ENCODE data around the gene KCNT2.
"Not testable (repeated sequence)": the region's sequence is repeated elsewhere in the genome, so short reads cannot be mapped to it uniquely, and the experiment has no call there.

The KCNT2 gene

GRCh38 chr1:196590012-196590708 is 18.1 kb downstream of the KCNT2 start:
- no peak for DNase-seq

GRCh38 chr1:196584696-196585095 is 23.5 kb downstream of the KCNT2 start:
- no peak for DNase-seq

GRCh38 chr1:196577386-196577785 is 30.9 kb downstream of the KCNT2 start:
- no peak for DNase-seq

GRCh38 chr1:196573226-196573625 is 35.0 kb downstream of the KCNT2 start:
- no peak for DNase-seq

GRCh38 chr1:196567238-196567637 is 41.0 kb downstream of the KCNT2 start:
- no peak for DNase-seq

- DNase-seq: no peak
Observed at GRCh38 chr1:196563768-196564167, 44.5 kb downstream of the KCNT2 start.

DNA sequence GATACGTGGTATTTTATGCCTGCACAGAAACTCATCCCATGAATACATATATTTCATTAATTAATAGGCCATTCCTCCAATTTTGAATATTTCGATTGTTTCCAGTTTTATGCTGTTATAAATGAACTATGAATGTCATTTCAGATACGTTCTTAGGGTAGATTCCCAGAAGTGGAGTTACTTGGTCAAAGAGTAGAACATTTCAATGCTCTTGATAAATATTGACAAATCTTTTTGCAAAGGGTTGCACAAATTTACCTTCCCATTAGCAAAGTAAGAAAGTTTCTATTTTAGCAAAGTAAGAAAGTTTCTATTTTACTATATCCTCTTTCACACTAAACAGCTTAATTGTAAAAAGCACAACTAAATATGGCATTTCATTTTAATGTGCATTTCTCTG is 48.9 kb downstream of the KCNT2 start:
- DNase-seq: no peak

DNA sequence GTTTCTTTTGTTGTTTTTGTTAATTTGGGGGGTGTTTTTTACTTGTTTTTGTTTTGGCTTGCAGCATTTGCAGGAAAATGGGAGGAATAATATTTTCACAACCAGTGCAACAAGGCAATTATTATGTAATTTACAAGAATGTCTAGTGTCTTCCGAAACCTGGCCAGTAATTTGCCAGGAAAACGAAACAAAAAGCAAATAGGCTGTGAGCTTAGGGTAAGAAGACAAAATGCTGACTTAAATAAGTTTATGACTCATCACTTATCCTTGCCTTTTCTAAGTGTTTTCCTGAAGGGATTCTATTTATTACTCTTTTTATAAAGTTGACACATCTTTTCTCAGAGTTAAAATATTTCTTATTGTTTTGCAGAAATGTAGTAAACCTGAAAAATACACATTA is 49.8 kb downstream of the KCNT2 start:
- DNase-seq: no peak

DNA sequence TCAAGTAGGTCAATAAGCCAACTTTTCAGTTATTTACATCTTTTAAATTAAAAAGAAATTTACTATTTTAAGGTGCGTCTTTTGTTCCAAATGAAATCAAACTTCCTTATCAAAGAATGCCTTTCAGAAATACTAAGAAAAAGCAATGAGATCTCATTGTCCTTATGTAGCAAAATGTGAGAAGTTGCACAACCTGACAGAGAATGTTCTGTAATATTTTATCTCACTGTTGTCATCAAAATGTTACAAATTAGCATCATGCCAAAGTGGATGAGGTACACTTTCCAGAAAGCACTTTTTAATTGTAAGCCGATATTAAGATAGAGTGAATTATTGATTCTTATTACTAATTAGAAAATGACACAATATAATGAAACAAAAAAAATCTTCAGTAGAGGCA is 50.4 kb downstream of the KCNT2 start:
- DNase-seq: no peak

DNA sequence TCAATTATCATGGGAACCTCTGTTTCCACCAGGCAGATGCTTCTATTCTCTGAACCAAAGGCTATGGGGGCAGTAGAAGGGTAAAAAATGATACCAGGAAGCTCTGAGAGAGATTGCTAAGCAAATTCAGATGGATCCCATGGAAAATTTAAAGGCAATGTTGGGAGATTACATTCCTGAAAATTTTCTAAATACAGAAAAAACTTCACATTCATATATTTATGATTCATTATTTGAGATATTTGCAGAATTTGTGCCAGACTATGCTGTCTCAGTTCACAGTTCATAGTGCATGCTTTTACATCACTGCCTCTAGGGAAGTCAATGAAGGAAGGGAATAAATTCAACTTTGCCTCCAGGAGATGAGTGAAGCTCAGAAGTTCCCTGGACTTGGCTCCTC is 57.5 kb downstream of the KCNT2 start:
- no peak for DNase-seq

GRCh38 chr1:196546272-196547111 is 61.7 kb downstream of the KCNT2 start:
- DNase-seq: no peak

DNA sequence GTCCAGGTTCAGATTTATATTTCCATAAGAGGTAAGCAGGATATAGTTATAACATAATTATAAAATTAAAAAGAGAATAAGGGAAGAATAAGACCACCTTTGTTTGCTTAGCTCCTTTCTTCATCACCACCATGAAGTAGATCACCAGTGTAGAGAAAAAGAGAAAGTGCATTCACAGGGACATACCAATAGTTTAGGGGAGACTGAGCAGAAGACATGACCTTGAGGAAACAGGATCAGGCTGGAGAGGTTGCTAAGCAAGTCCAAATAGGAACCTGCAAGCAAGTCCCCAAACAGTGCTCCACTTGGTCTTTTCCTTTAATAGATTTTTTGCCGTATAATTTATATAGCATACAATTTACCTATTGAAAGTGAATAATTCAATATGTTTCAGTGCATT is 63.0 kb downstream of the KCNT2 start:
- no peak for DNase-seq

- DNase-seq: no peak
Observed at GRCh38 chr1:196544617-196545016, 63.6 kb downstream of the KCNT2 start.

DNA sequence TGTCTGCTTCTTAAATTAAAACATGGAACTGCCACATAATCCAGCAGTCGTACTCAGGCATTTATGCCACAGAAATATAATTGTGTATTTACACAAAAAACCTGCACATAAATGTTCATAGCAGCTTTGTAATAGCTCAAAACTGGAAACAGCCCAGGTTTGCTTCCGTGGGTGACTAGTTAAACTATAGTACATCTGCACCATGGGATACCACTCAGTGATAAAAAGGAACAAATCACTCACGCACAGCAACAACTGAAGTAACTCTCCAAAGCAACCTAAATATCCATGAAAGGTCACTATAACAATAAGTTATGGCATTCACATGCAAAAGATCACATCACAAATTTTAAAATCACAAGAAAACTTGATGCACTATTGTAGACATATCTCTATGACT is 64.4 kb downstream of the KCNT2 start:
- DNase-seq: peak; percentile 9

GRCh38 chr1:196538473-196538872 is 69.8 kb downstream of the KCNT2 start:
- DNase-seq: no peak

DNA sequence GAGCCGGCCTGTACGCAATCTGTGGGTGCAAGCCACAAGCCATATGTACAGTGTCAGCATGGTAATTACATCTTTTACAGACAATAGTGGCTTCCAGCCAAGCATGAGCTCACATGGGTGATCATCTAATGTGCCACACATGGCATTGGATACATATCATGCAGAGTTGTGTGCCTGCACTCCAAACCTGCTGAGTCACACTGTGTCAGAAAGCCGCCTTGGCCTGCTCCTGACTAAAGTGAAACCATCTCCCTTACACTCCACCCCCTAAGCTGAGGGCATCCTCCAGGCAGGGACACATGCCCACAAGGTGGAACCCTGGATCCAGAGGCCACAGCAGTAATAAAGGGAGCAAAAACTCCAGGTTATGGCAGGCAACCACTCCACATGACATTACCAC is 72.5 kb downstream of the KCNT2 start:
- no peak for DNase-seq

GRCh38 chr1:196531737-196532524 is 76.3 kb downstream of the KCNT2 start:
- DNase-seq: no peak

- DNase-seq: no peak
Observed at GRCh38 chr1:196527919-196528318, 80.3 kb downstream of the KCNT2 start.

- not testable (repeated sequence) for DNase-seq
Observed at GRCh38 chr1:196522574-196523345, 85.5 kb downstream of the KCNT2 start.

GRCh38 chr1:196517193-196517592 is 91.0 kb downstream of the KCNT2 start:
- no peak for DNase-seq

DNA sequence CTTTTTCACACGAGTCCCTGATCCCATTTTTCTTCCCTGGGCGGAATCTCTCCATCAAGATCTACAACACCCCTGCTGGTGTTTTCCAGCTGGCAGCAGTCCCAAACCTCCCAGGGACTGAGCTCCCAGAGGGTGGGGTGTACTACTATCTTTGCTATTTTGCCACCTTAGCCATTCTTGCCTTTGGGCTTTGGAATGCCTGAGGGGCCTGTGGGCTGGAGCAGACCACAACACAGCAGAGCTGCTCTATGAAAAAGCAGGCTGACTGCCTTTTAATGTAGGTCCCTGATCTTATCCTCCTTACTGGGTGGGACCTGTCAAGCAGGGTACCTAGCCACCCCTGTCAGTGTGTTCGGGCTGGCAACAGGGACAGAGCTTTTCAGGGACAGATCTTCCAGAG is 91.9 kb downstream of the KCNT2 start:
- DNase-seq: no peak

GRCh38 chr1:196515904-196516303 is 92.3 kb downstream of the KCNT2 start:
- no peak for DNase-seq

- no peak for DNase-seq
Observed at GRCh38 chr1:196513821-196514220, 94.4 kb downstream of the KCNT2 start.

Measured in NCI-H1092 (cell line).